Thoracic aorta endothelial cell (primary cell): ENCODE measurements around the gene SNF8. TPM values are rescaled to one million over a fixed set of nuclear protein-coding genes. Genes with fewer than 3 reads are reported as not detected.

ENCODE experiments used
- small RNA-seq: library from RNA; depleted of rRNA; stranded (forward); fragments of <200 nt; gene quantifications from one replicate; pipeline ENCODE3, GENCODE V24; 2012
- total RNA-seq: library from RNA; depleted of rRNA; stranded (reverse); fragments of >200 nt; gene quantifications from 2 replicates; pipeline ENCODE4 v1.2.3, GENCODE V29; 2012

The SNF8 gene, protein sequence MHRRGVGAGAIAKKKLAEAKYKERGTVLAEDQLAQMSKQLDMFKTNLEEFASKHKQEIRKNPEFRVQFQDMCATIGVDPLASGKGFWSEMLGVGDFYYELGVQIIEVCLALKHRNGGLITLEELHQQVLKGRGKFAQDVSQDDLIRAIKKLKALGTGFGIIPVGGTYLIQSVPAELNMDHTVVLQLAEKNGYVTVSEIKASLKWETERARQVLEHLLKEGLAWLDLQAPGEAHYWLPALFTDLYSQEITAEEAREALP
- total RNA-seq: 84.4 and 107 TPM in 2 replicates

DNA sequence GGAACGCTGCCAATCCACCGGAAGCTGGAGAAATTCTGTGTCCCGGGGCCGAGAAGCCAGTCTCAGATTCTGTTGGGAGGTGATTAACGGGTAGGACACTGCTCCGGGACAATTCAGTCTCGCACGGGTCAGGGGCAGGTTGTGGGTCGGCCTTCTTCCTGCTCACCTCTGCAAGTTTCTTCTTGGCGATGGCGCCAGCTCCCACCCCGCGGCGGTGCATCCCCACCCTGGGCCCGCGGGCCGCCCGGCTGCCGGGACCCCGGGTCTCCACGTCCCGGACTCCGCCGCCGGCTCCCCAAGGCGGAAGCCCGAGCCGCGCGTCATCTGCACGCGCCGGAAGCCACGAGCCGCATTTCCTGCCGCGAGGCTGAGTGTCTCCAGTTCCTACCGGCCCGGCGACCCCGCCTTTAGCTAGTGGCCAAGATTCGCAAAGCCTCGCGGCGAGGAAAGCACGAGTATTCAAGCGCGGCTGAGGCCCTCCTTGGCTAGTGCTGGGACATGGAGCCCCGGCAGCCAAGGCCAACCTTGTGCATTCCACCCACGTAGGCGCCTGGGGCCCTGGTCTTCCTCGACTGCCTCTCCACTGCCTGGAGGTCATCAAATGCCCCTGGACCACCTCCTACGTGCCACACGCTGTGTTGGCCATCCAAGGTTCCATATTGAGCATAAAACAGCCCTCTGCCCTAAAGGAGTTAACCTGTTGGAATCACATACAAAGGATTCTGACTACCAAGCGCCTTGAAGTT lies at the start of gene SNF8:
SNF8 (minus strand) TSS at position 328 of the 746 bp plus-strand sequence; CDS start at position 220, 108 bp downstream.

DNA sequence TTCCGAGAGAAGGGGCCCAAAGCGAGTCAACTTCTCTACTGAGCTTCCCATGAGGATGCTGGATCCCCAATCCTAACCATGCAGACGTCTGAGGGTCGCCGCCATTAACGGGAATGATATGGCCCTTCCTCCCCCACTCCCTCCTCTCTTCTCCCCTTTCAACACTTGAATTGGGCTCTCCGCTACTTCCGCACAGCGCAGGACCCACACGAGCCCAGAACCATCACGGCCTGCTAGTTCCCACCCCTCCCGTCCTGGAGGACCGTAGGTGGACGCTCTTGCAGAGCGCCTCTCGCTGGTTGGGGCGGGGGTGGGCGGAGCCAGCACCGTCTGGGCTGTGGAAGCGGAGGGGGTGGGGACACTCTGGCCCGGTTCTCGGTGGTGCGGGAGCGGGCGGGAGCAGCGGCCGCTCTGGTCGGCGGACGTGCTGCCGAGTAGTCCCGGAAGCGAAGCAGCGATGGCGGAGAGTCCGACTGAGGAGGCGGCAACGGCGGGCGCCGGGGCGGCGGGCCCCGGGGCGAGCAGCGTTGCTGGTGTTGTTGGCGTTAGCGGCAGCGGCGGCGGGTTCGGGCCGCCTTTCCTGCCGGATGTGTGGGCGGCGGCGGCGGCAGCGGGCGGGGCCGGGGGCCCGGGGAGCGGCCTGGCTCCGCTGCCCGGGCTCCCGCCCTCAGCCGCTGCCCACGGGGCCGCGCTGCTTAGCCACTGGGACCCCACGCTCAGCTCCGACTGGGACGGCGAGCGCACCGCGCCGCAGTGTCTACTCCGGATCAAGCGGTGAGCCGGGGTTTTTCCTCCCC lies 36.4 kb downstream of the SNF8 start, which contains the start of gene UBE2Z:
UBE2Z (plus strand) TSS at position 361 of the 797 bp plus-strand sequence; CDS start at position 458, 97 bp downstream.

Small RNAs within 50 kb of the gene (small RNA-seq; reads per million reads assigned to genes)
- not detected for gene AC068531.1
- not detected for gene RF00263
- not detected for gene RF01210
- gene RNU1-42P: 1.8 reads per million, percentile 45 among the genes with 10 or more reads in this experiment

Other genes with a start within 250 kb of the SNF8 start
- not detected in 2 replicates for gene PRAC1, start 222.3 kb downstream of the SNF8 start, total RNA-seq
- gene PRAC2, start 221.7 kb downstream of the SNF8 start, total RNA-seq: not detected in 2 replicates
- 0.07 TPM in 1 of 2 replicates, not detected in the other for gene HOXB13, start 216.1 kb downstream of the SNF8 start, total RNA-seq
- gene TTLL6, start 127.6 kb downstream of the SNF8 start, total RNA-seq: 0.07 TPM in 1 of 2 replicates, not detected in the other
- gene CALCOCO2, start 113.8 kb downstream of the SNF8 start, total RNA-seq: 63.4 and 71.3 TPM in 2 replicates
- 64.4 and 105 TPM in 2 replicates for gene ATP5MC1, start 52.1 kb downstream of the SNF8 start, total RNA-seq
- 89.1 and 89.4 TPM in 2 replicates for gene UBE2Z, start 36.4 kb downstream of the SNF8 start, total RNA-seq
- not detected in 2 replicates for gene GIP, start 23.8 kb upstream of the SNF8 start, total RNA-seq
- 1.5 and 5.1 TPM in 2 replicates for gene IGF2BP1, start 52.5 kb upstream of the SNF8 start, total RNA-seq
- gene B4GALNT2, start 187.9 kb upstream of the SNF8 start, total RNA-seq: not detected in 2 replicates